ENCODE data around the gene GPR151.

GPR151 gene

GRCh38 chr5:146463446-146463845 is 52.5 kb downstream of the GPR151 start:
- Histone ChIP-seq H3K79me2 (peaks cover 14% of the 10 kb centered on the region), H3K27ac (no peak overlapping the region), H3K4me3 (ENCODE audit: low read depth, low read length) (no peak overlapping the region), H3K27me3 (ENCODE audit: control insufficient read depth, insufficient read depth, low read length) (no peaks in the 10 kb centered on the region), H3K9me3 (ENCODE audit: control insufficient read depth, low read length) (no peaks in the 10 kb centered on the region), H3K4me2 (ENCODE audit: low read length) (no peak overlapping the region), H2AFZ (no peak overlapping the region), H3K9ac (no peak overlapping the region), H3K4me1 (no peaks in the 10 kb centered on the region), H3K36me3 (ENCODE audit: control insufficient read depth, insufficient read depth, low read length) (no peaks in the 10 kb centered on the region)
- TF ChIP-seq CTCF (IDR thresholded peaks at IDR 0.05): no peak
